Measurements from ENCODE around the gene NAB2. TPM values are rescaled to one million over a fixed set of nuclear protein-coding genes. Genes with fewer than 3 reads are reported as not detected.
A peak's percentile ranks its signal among the peaks of the same experiment; 100 is the strongest.

Gene NAB2
- total RNA-seq, 1 donor from 2014 or later: 58.0 TPM

DNA sequence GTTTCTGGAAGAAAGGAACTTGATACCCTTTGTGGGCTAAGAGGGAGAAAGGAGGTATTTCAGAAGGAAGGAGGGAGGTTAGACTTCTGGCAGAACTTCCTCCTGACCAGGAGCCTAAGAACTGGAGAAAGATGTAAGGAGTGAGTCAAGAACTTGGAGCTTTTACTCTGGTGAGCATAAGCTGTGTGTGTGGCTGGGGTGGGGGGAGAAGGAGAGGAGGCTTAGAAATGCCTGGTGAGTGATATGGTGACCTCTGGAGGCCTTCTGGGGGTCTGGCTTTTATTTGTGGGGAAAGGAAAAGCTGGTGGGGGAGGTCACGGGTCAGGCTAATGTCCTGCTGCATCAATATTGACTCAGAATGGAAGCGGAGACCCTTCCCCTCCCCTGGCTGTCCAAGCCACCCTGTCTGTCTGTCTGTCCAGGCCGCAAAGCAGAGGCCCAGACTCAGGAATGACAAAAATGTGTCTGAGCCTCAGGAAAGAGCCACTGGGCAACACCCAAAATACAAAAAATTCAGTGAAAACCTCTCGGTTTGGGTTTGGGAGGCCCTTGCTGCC, 44.2 kb downstream of the NAB2 start:
- DNase-seq (ENCODE audit: low read depth, low spot score): no peak
- Mint-ChIP-seq H3K9me3 (no peaks in the 10 kb centered on the region), H3K4me3 (peak overlapping the region; percentile 86), H3K36me3 (ENCODE audit: low read depth) (no peaks in the 10 kb centered on the region), H3K27ac (ENCODE audit: unreplicated experiment) (peak overlapping the region; percentile 62), H3K27me3 (ENCODE audit: low read depth) (peaks cover 4% of the 10 kb centered on the region), H3K4me1 (peaks cover 67% of the 10 kb centered on the region)
- no peak for TF ChIP-seq CTCF (conservative IDR thresholded peaks at IDR 0.05)

GRCh38 chr12:57133916-57134315, 45.0 kb downstream of the NAB2 start:
- DNase-seq (ENCODE audit: low read depth, low spot score): no peak
- Mint-ChIP-seq H3K4me1 (peaks cover 75% of the 10 kb centered on the region), H3K27me3 (ENCODE audit: low read depth) (peaks cover 4% of the 10 kb centered on the region), H3K27ac (ENCODE audit: unreplicated experiment) (peak overlapping the region; percentile 83), H3K9me3 (no peaks in the 10 kb centered on the region), H3K4me3 (peak overlapping the region; percentile 61), H3K36me3 (ENCODE audit: low read depth) (no peaks in the 10 kb centered on the region)
- no peak for TF ChIP-seq CTCF (conservative IDR thresholded peaks at IDR 0.05)

GRCh38 chr12:57134949-57135348, 46.0 kb downstream of the NAB2 start:
- H3K36me3 Mint-ChIP-seq (ENCODE audit: low read depth): peaks cover 4% of the 10 kb centered on the region
- no peak for TF ChIP-seq CTCF (conservative IDR thresholded peaks at IDR 0.05)
- peaks cover 74% of the 10 kb centered on the region for H3K4me1 Mint-ChIP-seq
- H3K9me3 Mint-ChIP-seq: no peaks in the 10 kb centered on the region
- H3K27me3 Mint-ChIP-seq (ENCODE audit: low read depth): peaks cover under 1% of the 10 kb centered on the region
- no peak for DNase-seq (ENCODE audit: low read depth, low spot score)
- peak overlapping the region; percentile 23 for H3K27ac Mint-ChIP-seq (ENCODE audit: unreplicated experiment)
- H3K4me3 Mint-ChIP-seq: peak overlapping the region; percentile 11

DNA sequence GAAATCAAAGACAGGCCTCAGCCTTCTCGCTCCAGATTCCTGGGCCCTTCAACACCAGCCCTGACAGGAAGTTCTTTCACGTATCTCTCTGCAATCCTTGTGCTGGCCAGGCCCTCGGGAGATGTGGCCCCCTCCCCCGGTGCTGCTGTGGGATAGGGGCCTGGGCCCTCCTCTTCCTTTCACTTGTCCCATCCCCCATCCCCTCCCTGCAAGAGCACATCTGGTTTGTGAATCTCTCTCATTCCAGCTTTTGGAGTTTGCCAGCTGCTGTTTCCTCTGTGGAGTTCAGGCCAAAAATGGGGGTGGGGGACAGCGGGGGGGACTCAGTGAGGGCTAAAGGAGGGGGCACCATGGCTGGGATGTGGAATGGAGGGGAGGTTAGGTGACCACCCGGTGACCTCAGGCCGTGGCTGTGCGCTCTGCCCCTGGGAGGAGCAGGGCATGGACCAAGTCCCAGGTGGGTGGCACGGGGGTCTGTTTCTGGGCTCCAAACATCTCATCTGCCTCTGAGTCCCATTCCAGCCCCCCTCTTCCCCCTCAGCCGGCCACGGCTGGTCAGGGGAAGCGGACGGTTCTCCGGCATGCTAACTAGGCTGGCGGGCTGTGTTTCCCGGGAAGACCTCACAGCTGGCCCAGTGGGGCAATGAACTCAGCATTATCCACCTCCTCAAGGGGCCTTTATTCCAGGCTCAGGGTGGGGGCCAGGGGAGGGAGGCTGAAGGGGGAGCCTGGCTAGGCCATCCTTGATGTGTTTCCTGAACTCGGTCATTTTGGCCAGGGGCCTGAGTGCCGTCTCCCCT, 46.8 kb downstream of the NAB2 start:
- DNase-seq (ENCODE audit: low read depth, low spot score): peak; percentile 22
- H3K27ac Mint-ChIP-seq (ENCODE audit: unreplicated experiment): no peak overlapping the region
- no peaks in the 10 kb centered on the region for H3K9me3 Mint-ChIP-seq
- H3K4me3 Mint-ChIP-seq: peak overlapping the region; percentile 11
- H3K4me1 Mint-ChIP-seq: peaks cover 68% of the 10 kb centered on the region
- TF ChIP-seq CTCF (conservative IDR thresholded peaks at IDR 0.05): no peak
- peaks cover 4% of the 10 kb centered on the region for H3K36me3 Mint-ChIP-seq (ENCODE audit: low read depth)
- no peaks in the 10 kb centered on the region for H3K27me3 Mint-ChIP-seq (ENCODE audit: low read depth)

DNA sequence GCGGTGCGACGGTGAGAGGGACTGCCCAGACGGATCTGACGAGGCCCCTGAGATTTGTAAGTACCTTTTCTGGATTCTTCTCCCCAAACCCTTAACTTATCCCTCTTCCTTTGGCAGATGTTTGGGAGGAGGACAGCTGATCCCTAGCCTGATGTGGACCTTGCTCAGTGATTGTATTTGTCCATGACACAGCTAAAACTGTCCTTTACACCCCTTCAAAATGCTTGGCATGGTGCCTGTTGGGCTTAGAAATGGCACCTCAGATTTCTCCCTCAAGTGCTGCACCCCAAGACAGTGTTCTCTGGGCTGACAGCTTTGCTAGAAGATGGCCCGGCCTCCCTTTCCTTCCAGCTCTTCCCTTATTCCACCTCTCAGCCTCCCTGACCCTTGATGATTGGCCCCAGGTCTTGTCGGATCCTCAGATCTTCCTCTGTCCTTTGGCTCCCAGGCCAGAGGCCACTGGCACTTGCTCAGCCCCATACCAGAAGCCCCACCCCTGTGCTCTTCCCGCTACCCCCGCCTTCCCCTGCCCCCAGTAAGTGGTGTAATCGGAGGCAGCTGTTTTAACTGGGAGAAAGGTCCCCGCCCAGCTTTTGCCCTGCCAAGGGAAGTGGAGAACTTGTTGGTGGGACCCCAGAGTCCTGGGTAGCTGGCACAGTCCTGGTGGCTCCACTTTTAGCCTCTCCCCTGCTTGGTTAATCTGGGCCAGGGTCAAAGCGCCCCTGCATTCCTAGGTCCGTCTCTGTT, 49.8 kb downstream of the NAB2 start:
- TF ChIP-seq CTCF (conservative IDR thresholded peaks at IDR 0.05): no peak
- H3K9me3 Mint-ChIP-seq: no peaks in the 10 kb centered on the region
- peaks cover 7% of the 10 kb centered on the region for H3K36me3 Mint-ChIP-seq (ENCODE audit: low read depth)
- no peaks in the 10 kb centered on the region for H3K27me3 Mint-ChIP-seq (ENCODE audit: low read depth)
- DNase-seq (ENCODE audit: low read depth, low spot score): no peak
- peaks cover 62% of the 10 kb centered on the region for H3K4me1 Mint-ChIP-seq
- H3K27ac Mint-ChIP-seq (ENCODE audit: unreplicated experiment): peak overlapping the region; percentile 60
- no peak overlapping the region for H3K4me3 Mint-ChIP-seq

Data from neural crest cell (in vitro differentiated cells).